Measurements from ENCODE around the gene FGF4.

DNA sequence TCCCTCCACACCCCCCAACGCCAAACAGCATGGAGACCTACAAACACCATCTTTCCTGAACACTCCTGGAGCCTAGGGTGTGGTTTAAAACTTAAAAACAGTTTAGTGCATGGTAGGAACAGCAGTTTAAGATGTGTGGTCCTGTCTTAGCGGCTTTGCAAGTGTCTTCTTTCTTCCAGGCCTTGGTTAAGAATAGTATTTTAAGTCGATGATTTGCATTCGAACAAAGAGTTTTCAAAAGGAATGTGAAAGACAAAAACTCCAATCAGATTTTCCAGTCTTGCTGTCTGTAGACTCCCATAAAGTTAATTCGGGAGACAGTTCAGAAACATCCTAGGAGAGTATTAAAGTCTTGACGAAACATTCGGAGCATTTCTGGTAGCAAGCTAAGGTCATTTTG, 3.7 kb downstream of the FGF4 start:
- TF ChIP-seq, protein P1, sequence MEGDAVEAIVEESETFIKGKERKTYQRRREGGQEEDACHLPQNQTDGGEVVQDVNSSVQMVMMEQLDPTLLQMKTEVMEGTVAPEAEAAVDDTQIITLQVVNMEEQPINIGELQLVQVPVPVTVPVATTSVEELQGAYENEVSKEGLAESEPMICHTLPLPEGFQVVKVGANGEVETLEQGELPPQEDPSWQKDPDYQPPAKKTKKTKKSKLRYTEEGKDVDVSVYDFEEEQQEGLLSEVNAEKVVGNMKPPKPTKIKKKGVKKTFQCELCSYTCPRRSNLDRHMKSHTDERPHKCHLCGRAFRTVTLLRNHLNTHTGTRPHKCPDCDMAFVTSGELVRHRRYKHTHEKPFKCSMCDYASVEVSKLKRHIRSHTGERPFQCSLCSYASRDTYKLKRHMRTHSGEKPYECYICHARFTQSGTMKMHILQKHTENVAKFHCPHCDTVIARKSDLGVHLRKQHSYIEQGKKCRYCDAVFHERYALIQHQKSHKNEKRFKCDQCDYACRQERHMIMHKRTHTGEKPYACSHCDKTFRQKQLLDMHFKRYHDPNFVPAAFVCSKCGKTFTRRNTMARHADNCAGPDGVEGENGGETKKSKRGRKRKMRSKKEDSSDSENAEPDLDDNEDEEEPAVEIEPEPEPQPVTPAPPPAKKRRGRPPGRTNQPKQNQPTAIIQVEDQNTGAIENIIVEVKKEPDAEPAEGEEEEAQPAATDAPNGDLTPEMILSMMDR (conservative IDR thresholded peaks at IDR 0.05; ENCODE audit: low read depth, low read length), result no peak
- no peak for TF ChIP-seq EZH2 (IDR thresholded peaks at IDR 0.05; ENCODE audit: borderline replicate concordance, low read depth, low read length, poor library complexity, severe bottlenecking)
